Loucy (cell line): ENCODE measurements around the gene SPACA1.

Source experiments
- CTCF ChIP-seq: fragments of 200-600 bp; sonication (generic); conservative IDR thresholded peaks from 2 replicates; pipeline ENCODE4 v1.5.1; 2014; ENCODE audit warnings: mild to moderate bottlenecking, antibody characterized with exemption, low read length
- EZH2phosphoT487 ChIP-seq: fragments of 200-600 bp; IDR thresholded peaks from 2 replicates; pipeline ENCODE4 v1.6.1; 2018; ENCODE audit warnings: antibody characterized with exemption, mild to moderate bottlenecking, moderate library complexity, borderline replicate concordance

- TF ChIP-seq CTCF (no peak), EZH2phosphoT487 (no peak)
Measured at GRCh38 chr6:88024696-88025095, 22.9 kb upstream of the SPACA1 start.
